HG03354 (cell line): ENCODE results near the gene ITGA3.

ENCODE experiments used
- ATAC-seq: cut with Tn5 transposase; IDR thresholded peaks from one replicate; pipeline ENCODE4 v1.9.1; 2021; ENCODE audit warnings: mild to moderate bottlenecking; ENCODE audit not compliant: unreplicated experiment, poor library complexity, severe bottlenecking

The ITGA3 gene

DNA sequence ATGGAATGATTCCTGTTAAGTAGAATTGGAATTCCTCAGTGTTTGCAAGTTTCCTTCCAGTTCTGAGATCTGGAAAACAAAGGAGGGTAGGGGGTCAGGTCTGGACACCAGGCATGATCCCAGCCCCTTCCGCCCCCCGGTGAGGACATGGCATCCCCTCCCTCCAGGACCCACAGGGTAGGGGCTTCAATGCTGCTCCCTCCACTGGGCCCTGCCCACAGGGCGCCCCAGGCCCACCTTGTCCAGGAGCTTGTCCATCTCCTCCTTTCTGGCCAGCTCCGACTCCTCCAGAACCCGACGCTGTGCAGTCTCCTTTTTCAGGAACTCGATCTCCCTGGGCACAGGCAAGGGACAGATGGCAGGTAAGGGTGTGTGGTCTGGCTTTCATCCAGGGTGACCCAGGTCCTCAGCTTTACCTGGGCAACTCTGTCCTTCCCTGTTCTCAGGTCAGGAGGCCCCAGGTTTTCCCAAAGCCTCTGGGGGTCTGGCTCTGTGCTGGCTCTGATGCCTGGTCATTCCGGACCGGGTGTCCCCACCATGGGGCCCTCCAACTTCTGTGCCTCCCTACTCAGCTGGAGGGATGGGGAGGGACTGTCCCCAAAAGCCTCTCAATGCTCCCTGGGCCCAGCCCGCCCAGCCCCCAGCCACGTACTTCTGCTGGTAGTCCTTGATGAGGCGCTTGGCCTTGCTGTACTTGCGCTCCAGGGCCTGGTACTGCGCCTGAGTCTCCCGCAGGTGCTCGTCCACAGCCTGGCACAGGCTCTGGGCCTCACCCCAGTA is 79.6 kb downstream of the ITGA3 start:
- ATAC-seq = no peak

DNA sequence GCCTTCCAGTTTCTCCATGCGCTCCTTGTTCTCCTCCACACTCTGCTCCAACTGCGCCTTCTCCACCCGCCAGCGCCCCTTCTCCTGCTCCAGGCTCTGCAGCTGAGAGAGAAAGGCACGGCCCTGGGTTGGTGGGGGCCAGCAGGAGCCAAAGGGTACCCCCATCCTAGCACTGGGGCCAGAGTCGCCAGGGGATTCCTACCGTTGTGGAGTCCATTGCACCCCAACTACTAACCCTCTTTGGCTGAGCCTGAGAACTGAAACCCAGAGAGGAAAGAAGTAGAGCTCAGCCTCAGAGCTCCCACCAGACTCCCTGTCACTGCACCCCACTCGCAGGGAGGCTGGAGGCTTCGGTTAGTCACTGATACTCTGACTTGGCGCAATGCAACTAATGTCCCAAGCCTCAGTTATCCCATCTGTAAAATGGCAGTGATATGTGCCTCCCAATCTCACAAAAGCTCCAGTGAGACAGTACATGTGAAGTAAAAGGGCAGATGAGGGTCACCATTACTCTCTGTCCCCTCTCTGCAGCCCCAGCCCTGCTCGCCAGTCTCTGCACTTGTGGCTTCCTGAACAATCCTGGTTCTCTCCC is 80.3 kb downstream of the ITGA3 start:
- no peak for ATAC-seq

DNA sequence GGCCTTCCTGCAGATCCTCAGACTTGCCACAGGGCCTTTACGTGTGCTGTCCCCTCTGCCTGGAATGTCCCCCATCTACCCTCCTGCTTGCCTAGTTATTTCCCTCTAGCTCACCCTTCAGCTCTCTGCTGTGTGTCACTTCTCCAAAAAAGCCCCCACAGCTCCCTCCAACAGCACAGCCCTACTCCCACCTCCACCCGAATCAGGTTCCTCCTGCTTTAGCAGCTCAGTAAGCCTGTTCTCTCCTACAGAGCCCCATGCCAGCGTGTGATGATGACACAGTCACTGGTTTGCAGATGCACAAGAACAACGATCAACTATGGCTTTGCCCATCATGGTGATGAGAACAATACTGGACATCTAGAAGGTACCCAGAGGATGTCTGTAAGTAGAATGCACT is 81.1 kb downstream of the ITGA3 start:
- no peak for ATAC-seq

DNA sequence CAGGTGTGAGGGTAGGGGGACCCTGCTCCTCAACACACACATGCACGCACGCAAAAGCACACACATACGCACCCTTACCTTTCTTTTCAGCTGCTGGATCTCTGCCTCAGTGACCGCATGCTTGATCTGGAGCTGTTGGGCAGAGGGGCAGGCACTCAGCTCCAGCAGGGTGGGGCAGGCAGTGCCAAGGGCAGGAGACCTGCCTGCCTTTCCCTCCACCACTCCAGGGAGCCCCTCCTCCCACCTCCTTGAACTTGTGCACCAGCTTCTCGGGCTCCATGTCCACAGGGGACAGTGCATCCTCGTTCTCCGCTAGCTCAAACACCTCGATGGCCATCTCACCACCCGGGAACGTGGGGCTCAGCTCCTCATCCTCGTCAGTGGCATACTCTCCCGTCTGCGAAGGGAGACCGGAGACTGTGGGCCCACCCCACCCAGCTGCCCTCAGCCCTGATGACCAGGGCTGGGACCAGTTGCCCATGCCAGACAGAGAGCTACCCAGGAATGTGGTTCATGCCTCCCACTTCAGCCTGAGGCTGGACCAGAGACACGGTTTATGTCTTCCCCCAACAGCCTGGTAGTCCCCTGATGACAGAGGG is 83.4 kb downstream of the ITGA3 start:
- no peak for ATAC-seq
